PC-3 (cell line): Measurements from ENCODE around the gene COL9A3. TPM values are rescaled to one million over a fixed set of nuclear protein-coding genes. Genes with fewer than 3 reads are reported as not detected.

Experiments
- ATAC-seq: fragments of 200-7000 bp; cut with Tn5 transposase; 2 replicates; pipeline ENCODE4 v1.9.1; 2020; ENCODE audit warnings: mild to moderate bottlenecking, moderate library complexity
- BruUV-seq: library from RNA; stranded (reverse); fragments of 400-500 nt; replicated peaks from 2 replicates; lab custom pipeline; 2021; lab: Mats Ljungman, UMichigan
- CTCF ChIA-PET: fragments of 300-600 bp; sonication (Branson Sonifier 250); formaldehyde crosslinking; loops from one replicate; lab custom pipeline; 2022; ENCODE audit warnings: antibody characterized with exemption; lab: Charles Lee
- POLR2A ChIA-PET: fragments of 300-600 bp; sonication (Branson Sonifier 250); formaldehyde crosslinking; loops from one replicate; lab custom pipeline; 2022; ENCODE audit warnings: antibody characterized with exemption; ENCODE audit not compliant: unreplicated experiment; lab: Charles Lee
- DNase-seq: peaks from one replicate; pipeline ENCODE4 v3.0.0-alpha.2; 2015
- H2AFZ ChIP-seq: fragments of 300-600 bp; sonication (generic); 2 replicates; pipeline ENCODE4 v1.6.0; 2016; ENCODE audit warnings: antibody characterized with exemption, low read length
- H3F3A ChIP-seq: fragments of 300-600 bp; sonication (generic); one replicate; pipeline ENCODE4 v1.6.0; 2017; ENCODE audit warnings: antibody characterized with exemption, low read length, control low read depth, mild to moderate bottlenecking; ENCODE audit not compliant: unreplicated experiment
- H3K27ac ChIP-seq: fragments of 300-600 bp; sonication (generic); 2 replicates; pipeline ENCODE4 v1.5.1; 2016; ENCODE audit warnings: mild to moderate bottlenecking, low read length
- H3K27me3 ChIP-seq: fragments of 300-600 bp; sonication (generic); 2 replicates; pipeline ENCODE4 v1.6.1; 2016; ENCODE audit warnings: low read length, mixed read lengths
- H3K36me3 ChIP-seq: fragments of 300-600 bp; sonication (generic); 2 replicates; pipeline ENCODE4 v1.6.1; 2016; ENCODE audit warnings: low read depth, mixed run types, low read length, mixed read lengths
- H3K4me1 ChIP-seq: fragments of 300-600 bp; sonication (generic); 2 replicates; pipeline ENCODE4 v1.5.1; 2016; ENCODE audit warnings: low read length; ENCODE audit not compliant: insufficient read depth
- H3K4me2 ChIP-seq: fragments of 300-600 bp; sonication (generic); 2 replicates; pipeline ENCODE4 v1.6.0; 2016; ENCODE audit warnings: low read length
- H3K4me3 ChIP-seq: fragments of 300-600 bp; sonication (generic); 2 replicates; pipeline ENCODE4 v1.5.1; 2016; ENCODE audit warnings: mild to moderate bottlenecking, low read length, mixed read lengths
- H3K79me2 ChIP-seq: fragments of 300-600 bp; sonication (generic); 2 replicates; pipeline ENCODE4 v1.6.1; 2017; ENCODE audit warnings: low read length, mixed read lengths
- H3K9ac ChIP-seq: fragments of 300-600 bp; sonication (generic); 2 replicates; pipeline ENCODE4 v1.6.0; 2016; ENCODE audit warnings: mild to moderate bottlenecking, low read length
- H3K9me2 ChIP-seq: fragments of 300-600 bp; sonication (generic); replicated peaks from 2 replicates; pipeline ENCODE4 v1.6.1; 2016; ENCODE audit warnings: mixed run types, low read length, mixed read lengths
- H3K9me3 ChIP-seq: fragments of 300-600 bp; sonication (generic); 2 replicates; pipeline ENCODE4 v1.6.1; 2016; ENCODE audit warnings: low read length, mixed read lengths
- H4K20me1 ChIP-seq: fragments of 300-600 bp; sonication (generic); 2 replicates; pipeline ENCODE4 v1.6.1; 2016; ENCODE audit warnings: low read length, mixed read lengths
- EZH2 ChIP-seq: fragments of 300-600 bp; sonication (generic); IDR thresholded peaks from one replicate; pipeline ENCODE4 v1.6.1; 2017; ENCODE audit warnings: antibody characterized with exemption, mild to moderate bottlenecking, low read length; ENCODE audit not compliant: unreplicated experiment
- EZH2phosphoT487 ChIP-seq: fragments of 300-600 bp; sonication (generic); IDR thresholded peaks from 2 replicates; pipeline ENCODE4 v1.6.1; 2018; ENCODE audit warnings: mild to moderate bottlenecking, antibody characterized with exemption, low read length, borderline replicate concordance
- intact Hi-C: fragments of 100-400 bp; cut with micrococcal nuclease; formaldehyde crosslinking; loops from 2 replicates; pipeline ENCODE4 v1.9.0; 2023
- total RNA-seq: library from RNA; depleted of rRNA; stranded (reverse); fragments of >200 nt; gene quantifications from 2 replicates; pipeline ENCODE4 v1.2.3, GENCODE V29; 2014
- TF ChIP-seq, protein P1 (sequence below): fragments of 300-600 bp; sonication (generic); conservative IDR thresholded peaks from 2 replicates; pipeline ENCODE4 v1.5.1; 2017; ENCODE audit warnings: antibody characterized with exemption, low read depth, mild to moderate bottlenecking, low read length

The COL9A3 gene
- total RNA-seq, 1 experiment from 2014 or later, result 14.3 TPM

DNA sequence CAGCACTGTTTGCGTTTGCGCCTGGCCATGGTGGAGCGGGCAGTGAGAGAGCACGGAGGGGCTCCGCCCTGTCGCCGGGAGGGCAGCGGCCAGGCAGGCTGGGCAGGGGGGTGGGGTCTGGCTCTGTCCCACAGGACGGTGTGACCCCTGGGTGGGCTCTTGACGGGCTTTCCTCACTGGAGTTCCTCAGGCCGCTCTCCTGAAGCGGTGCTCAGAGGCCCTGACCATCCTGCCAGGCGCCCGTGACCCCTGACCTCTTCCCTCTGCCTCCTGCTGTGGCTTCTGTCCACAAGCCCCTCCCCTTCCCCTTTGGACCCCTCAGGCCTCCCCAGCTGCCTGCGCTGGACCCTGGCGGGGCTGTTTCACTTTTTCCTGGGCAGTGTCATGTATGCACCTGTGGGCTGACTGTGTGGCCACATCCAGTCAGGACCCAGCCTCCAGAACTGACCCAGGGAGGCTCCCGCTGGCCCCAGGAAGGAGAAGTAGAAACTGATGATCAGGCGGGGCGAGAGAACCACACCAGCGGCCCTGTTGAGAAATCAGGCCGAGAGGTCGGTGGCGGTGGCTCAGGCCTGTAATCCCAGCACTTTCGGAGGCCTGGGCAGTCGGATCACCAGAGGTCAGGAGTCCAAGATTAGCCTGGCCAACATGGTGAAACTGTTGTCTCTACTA is 11.0 kb upstream of the COL9A3 start:
- Histone ChIP-seq H3K4me3 (peak overlapping the region; percentile 96), H3F3A (no peaks in the 10 kb centered on the region), H3K79me2 (peaks cover 32% of the 10 kb centered on the region), H3K9me2 (no peaks in the 10 kb centered on the region), H2AFZ (peak overlapping the region; percentile 61; the same call in 1 of the 2 replicates), H3K4me2 (peak overlapping the region; percentile 99), H3K36me3 (peaks cover 25% of the 10 kb centered on the region), H4K20me1 (peaks cover 14% of the 10 kb centered on the region), H3K4me1 (peaks cover 20% of the 10 kb centered on the region), H3K9me3 (no peaks in the 10 kb centered on the region), H3K27me3 (no peaks in the 10 kb centered on the region), H3K9ac (peak overlapping the region; percentile 95), H3K27ac (no peak overlapping the region)
- no peak for DNase-seq
- intact Hi-C loops, result no loop called here
- no TSS peak for BruUV-seq
- TF ChIP-seq EZH2 (no peak), EZH2phosphoT487 (no peak)
- TF ChIP-seq, protein P1, sequence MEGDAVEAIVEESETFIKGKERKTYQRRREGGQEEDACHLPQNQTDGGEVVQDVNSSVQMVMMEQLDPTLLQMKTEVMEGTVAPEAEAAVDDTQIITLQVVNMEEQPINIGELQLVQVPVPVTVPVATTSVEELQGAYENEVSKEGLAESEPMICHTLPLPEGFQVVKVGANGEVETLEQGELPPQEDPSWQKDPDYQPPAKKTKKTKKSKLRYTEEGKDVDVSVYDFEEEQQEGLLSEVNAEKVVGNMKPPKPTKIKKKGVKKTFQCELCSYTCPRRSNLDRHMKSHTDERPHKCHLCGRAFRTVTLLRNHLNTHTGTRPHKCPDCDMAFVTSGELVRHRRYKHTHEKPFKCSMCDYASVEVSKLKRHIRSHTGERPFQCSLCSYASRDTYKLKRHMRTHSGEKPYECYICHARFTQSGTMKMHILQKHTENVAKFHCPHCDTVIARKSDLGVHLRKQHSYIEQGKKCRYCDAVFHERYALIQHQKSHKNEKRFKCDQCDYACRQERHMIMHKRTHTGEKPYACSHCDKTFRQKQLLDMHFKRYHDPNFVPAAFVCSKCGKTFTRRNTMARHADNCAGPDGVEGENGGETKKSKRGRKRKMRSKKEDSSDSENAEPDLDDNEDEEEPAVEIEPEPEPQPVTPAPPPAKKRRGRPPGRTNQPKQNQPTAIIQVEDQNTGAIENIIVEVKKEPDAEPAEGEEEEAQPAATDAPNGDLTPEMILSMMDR, result no peak
- ATAC-seq, result peak; percentile 36
- CTCF ChIA-PET, result no interaction called here
- POLR2A ChIA-PET, result interaction anchor here (0.6 to 0.9 kb wide), 2 partner anchors 9 to 177 kb away, joined by 3 read pairs; partner anchors contain the start of gene MRGBP

DNA sequence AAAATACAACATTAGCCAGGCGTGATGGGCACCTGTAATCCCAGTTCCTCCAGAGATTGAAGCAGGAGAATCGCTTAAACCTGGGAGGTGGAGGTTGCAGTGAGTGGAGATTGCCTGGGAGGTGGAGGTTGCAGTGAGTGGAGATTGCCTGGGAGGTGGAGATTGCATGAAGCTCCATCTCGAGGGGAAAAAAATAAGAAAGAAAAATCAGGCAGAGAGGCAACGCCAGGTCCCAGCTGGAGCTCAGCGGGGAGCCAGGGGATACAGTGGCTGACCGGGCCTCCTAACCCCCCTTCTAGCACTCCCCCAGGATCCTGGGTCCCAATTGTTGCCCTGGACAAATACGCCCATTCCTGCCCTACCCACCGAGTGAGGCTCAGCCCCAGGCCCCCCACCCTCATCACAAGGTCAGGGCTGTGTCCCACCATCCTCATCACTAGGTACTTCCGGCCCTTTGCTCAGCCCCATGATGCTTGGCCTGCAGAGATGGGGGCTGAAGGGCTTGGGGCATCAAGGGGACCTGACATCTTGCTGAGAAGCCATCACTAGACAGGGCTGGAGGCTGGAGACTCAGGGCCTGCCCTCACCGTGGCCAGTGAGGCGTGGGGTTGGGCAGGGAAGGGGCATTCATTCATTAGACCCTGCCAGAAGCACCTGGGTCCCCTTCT is 10.3 kb upstream of the COL9A3 start:
- DNase-seq, result no peak
- Histone ChIP-seq H3K27me3 (no peaks in the 10 kb centered on the region), H3K9me2 (no peaks in the 10 kb centered on the region), H3K36me3 (peaks cover 23% of the 10 kb centered on the region), H3K4me3 (peak overlapping the region; percentile 96), H3K9me3 (no peaks in the 10 kb centered on the region), H3K27ac (no peak overlapping the region), H3K4me2 (peak overlapping the region; percentile 99), H3F3A (no peaks in the 10 kb centered on the region), H3K79me2 (peaks cover 32% of the 10 kb centered on the region), H3K9ac (peak overlapping the region; percentile 95; the same call in 1 of the 2 replicates), H2AFZ (no peak overlapping the region), H3K4me1 (peaks cover 20% of the 10 kb centered on the region), H4K20me1 (peaks cover 14% of the 10 kb centered on the region)
- ChIA-PET POLR2A (interaction anchor here (0.6 kb wide), 1 partner anchor 10 kb away, joined by 3 read pairs; the partner anchor contains the start of gene MRGBP), CTCF (no interaction called here)
- BruUV-seq, result TSS peak; percentile 27
- ATAC-seq, result no peak
- intact Hi-C loops, result no loop called here
- TF ChIP-seq EZH2phosphoT487, result no peak

DNA sequence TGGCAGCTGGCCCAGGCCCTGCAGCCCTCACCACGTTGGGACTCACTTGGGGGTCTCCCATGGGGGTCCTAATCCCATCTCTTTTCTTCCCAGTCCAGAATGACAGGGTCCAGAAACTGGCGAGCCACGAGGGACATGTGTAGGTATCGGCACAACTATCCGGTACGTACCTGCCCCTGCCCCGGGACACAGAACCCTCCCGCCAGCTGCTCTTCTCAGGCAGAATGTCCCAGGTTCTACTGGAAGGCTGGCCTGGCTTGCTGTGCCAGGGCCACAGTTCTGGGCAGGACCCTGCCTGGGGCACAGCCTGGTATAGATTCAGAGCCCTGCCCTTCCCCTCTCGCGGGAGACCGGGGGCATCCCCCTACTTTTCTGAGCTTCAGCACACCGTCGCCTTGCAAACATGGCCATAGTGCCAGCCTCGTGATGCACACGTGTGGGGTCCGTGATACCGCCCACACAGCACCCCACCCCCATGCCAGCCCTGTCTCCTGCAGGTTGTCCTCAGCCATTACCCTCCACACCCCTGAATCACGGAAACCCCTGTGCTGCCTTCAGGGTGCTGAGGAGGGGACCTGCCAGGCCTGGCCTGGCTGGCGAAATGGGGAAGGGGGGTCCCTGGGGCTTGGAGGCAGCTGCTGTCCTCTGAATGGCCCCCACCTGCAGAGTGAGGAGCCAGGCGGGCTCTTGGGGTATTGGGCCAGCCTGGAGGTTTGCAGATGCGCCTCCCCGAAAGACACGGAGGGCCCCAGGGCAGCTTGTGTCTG is 9.2 kb upstream of the COL9A3 start:
- no peaks in the 10 kb centered on the region for H3K9me2 ChIP-seq
- H3K36me3 ChIP-seq, result peaks cover 23% of the 10 kb centered on the region
- POLR2A ChIA-PET, result interaction anchor here (0.6 kb wide), 2 partner anchors 13 to 68 kb away, joined by 3 read pairs; no protein-coding TSS in a partner anchor
- peaks cover 20% of the 10 kb centered on the region for H3K4me1 ChIP-seq
- H3K27me3 ChIP-seq, result no peaks in the 10 kb centered on the region
- no peak overlapping the region for H3K4me3 ChIP-seq
- ATAC-seq (no peak), DNase-seq (no peak)
- H2AFZ ChIP-seq, result no peak overlapping the region
- CTCF ChIA-PET, result no interaction called here
- TF ChIP-seq, protein P1, result no peak
- TF ChIP-seq EZH2 (no peak), EZH2phosphoT487 (no peak)
- no TSS peak for BruUV-seq
- H3K27ac ChIP-seq, result no peak overlapping the region
- H3K79me2 ChIP-seq, result peaks cover 32% of the 10 kb centered on the region
- H3K9me3 ChIP-seq, result no peaks in the 10 kb centered on the region
- intact Hi-C loops, result no loop called here
- H4K20me1 ChIP-seq, result peaks cover 14% of the 10 kb centered on the region
- H3F3A ChIP-seq, result no peaks in the 10 kb centered on the region
- 0 out of 2 replicates have a peak overlapping the region, but pooled peaks have one; percentile 99 for H3K4me2 ChIP-seq
- no peak overlapping the region for H3K9ac ChIP-seq
